Activated naive CD8-positive, alpha-beta T cell treated with anti-CD3 and anti-CD28 coated beads, Interleukin-2, amount 50 U/mL, for 16 hours (primary cell): Measurements from ENCODE around the gene USP15.
"Not testable (repeated sequence)": the region's sequence is repeated elsewhere in the genome, so short reads cannot be mapped to it uniquely, and the experiment has no call there.

ENCODE experiments used
- DNase-seq: peaks from one replicate; pipeline ENCODE4 v3.0.0-alpha.2; 2020; ENCODE audit warnings: low read depth, low spot score

The USP15 gene

DNA sequence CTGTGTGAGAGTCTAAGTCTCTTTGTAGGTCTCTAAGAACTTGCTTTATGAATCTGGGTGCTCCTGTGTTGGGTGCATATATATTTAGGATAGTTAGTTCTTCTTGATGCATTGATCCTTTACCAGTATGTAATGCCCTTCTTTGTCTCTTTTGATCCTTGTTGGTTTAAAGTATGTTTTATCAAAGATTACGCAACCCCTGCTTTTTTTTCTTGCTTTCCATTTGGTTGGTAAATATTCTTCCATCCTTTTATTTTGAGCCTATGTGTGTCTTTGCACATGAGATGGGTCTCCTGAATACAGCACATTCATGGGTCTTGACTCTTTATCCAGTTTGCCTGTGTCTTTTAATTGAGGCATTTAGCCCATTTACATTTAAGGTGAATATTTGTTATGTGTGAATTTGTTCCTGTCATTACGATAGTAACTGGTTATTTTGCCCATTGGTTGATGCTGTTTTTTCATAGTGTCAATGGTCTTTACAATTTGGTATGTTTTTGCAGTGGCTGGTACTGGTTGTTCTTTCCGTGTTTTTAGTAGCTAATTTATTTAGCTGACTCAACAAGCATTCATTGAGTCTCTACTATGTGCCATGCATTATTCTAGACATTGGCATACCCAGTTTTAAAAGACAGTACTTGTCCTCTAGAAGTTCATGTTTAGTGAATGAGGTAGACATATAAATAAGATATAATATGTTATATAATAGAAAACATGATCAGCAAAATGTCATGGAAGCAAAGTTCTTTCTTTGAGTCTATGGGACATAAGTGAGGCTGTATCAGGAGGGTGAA lies 108.4 kb downstream of the USP15 start:
- not testable (repeated sequence) for DNase-seq

DNA sequence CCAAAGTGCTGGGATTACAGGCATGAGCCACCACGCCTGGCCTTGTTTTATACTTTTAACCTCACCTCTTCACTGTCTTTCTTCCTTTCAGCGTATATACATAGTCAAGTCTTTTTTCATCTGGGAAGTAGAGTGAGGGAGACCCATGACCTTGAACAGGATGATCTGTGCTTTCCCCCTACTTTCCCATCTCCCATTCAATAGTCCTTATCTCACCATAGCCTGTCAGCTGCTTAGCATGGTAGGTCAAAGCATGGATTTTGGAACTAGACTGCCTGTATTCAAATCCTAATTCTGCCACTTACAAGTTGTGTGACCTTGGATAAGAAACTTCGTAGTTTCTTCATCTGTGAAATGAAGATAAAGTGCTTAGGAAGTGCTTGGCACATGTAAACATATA lies 110.0 kb downstream of the USP15 start:
- no peak for DNase-seq

DNA sequence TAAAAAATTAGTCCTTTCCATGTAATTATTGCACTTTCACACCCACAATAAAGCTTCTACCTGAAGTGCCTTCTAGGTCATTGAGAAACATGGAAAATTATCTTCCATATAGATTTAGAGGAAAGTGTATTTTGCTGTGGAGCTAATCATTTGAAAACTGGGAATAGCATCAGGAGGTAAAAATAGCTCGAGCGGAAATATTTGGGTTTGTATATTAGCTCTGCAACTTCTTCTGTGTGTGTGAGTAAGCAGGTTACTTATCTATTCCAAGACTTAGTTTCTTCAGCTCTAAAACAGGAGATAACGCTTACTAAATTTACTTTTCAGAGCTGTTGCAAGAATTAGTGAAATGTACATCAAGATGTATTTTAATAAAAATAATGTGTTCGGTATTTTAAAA lies 111.5 kb downstream of the USP15 start:
- DNase-seq, result no peak

DNA sequence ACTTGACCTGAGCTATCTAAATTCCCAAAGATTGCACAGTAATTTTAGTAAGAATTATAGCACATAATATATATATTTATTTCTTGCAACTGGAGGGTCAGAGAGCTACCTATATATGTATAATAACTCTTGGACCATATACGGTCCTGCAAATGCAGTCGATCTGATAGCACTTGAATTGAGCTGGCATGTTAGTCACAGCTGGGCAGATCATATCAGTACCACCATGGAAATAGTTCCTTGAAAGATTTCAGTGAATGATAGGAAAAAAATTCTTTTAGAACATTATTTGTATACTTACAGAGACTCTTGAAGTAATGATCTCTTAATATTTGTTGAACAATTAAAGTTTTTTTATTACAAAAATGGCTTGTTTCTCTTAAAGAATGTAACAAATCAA lies 111.9 kb downstream of the USP15 start:
- DNase-seq, result no peak

DNA sequence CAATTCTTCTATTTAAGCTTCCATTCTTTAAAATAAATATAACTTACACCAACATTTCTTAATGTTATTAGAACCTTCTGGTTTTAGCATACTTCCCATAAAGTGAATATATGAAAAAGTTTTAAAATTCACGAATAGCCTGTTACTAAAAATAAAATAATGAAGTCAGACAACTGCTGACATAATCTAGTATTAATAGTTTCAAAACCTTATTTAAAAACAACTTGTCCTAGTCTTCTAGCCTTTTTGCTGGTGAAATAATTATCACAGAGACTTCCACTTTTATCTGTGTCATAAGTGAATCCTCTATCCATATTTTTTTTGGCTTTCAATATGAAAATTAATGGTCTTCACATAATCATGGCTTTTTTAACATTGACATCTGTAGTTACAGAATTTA lies 112.6 kb downstream of the USP15 start:
- DNase-seq, result no peak

DNA sequence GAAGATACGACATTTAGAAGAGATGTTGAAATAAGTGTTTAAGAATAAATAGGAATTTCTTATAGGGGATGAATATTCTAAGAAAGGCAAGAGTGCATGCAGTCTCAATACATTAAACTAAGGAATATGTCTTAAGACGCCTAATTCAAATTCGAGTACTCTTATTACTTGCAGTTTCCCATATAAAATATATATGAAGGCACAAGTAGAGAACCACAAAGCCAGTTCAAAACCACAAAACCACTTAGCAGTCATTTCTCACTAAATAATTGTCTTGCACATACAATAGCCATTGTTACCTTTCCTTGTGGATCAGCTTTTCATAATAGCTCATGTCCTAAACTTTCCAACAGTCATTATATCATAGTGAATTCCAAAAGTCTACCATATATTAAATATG lies 115.4 kb downstream of the USP15 start:
- no peak for DNase-seq

DNA sequence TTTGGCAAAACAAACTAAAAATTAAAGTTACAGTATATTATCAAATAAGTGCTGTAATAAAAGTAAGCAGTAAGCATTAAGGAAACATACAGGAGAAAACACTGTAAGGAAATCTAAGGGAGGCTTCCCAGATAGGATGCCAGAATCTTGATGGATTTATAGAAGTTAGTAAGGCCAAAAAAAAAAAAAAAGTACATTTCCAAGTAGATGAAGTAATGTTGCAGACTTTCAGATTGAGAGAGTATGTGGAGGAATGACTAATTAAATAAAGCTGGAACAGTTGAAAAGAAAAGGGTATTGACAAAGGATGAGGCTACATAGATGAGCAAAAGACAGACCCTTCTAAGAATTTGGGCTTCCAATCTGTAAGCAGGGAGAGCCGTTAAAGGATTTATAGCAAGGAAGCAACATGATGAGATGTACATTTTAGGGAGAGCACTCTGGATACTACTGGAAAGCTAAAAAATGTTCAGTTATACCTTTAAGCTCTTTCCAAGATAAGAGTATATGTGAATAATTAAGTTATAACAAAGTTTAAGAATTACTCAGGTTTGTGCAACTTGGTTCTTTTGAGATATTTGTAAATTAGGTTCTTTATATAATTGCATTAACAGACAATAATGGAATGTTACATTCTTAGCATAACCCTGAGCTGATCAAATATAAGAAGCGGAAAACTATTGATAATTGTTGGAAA lies 119.0 kb downstream of the USP15 start:
- DNase-seq, result no peak

DNA sequence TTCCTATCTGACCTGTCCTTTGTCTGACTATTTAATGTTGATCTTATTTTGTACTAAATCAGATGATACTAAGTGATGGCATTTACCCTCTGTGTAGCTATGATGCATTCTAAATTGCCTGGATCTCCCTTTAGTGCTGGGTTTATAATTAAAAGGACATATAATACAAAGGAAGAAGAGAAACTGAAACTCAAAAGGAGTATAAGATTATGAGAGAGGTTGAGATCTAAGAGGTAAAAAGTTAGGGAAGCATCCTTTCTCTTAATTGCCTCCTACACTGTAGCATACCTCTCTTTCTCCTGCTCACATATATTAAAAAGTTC lies 119.5 kb downstream of the USP15 start:
- no peak for DNase-seq

DNA sequence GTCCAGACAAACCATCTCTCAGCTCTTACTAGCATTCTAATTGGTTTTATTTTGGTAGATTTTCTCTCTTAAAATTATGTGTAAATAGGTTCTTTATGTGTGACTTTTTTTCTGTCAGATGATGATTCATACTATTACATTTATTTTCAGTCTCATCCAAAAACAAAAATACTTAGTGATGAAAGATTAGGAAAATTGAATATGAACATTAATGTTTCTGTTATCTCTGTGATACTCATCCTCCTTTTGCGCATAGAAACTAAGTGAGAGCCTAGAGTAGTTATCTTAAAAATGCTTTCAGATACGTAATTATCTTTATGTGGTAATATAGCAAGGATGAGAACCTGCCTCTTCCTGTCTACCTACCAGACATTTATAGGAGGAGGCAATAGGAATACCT lies 122.3 kb downstream of the USP15 start:
- DNase-seq, result no peak

DNA sequence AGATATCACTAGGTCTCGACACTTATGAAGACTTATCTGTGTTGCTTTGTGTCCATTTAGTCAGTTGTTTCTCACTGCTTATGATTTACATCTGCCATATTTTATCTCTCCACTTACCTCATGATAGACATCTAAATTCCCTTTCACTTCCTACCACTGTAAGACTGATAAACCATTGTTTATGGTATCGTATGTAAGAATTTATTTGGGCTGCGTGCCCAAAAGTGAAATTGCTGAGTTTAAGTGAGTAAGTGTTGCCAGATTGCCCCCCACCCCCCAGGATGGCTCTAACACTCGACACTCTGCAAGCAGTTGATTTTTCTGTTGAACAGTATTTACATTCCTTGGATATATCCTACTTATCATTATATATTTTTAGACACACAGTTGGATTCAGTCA lies 136.5 kb downstream of the USP15 start:
- no peak for DNase-seq

DNA sequence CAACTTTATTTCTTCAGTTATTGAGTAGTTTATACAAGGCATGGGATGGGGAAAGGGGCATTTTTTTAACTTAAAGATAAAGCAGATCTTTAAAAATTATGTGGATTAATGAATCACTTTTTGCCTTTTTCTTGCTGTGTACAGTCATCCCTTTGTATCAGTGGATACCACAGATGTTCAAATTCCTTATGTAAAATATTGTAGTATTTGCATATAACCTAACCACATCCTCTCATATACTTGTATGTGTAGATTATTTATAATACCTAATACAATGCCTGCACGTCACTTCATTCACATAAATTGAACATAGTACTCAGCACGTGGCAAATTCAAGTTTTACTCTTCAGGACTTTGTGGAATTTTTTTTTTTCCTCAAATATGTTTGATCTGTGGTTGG lies 139.9 kb downstream of the USP15 start:
- no peak for DNase-seq

DNA sequence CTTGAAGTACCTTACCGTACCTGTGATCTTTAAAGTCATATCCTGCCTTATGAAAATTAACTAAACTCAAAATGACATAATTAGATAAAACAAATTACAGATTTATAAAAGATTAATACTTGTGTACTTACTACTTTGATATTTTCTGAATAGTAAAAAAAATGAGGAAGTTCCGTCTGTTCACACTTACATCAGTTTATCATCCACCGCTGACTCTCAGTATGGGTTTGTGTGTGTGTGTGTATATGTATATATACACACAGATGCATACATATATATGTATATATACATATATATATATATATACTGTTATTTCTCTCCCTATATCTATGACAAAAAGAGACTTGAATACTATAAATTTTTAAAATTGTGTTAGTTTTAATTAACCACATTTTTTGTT lies 141.4 kb downstream of the USP15 start:
- no peak for DNase-seq

DNA sequence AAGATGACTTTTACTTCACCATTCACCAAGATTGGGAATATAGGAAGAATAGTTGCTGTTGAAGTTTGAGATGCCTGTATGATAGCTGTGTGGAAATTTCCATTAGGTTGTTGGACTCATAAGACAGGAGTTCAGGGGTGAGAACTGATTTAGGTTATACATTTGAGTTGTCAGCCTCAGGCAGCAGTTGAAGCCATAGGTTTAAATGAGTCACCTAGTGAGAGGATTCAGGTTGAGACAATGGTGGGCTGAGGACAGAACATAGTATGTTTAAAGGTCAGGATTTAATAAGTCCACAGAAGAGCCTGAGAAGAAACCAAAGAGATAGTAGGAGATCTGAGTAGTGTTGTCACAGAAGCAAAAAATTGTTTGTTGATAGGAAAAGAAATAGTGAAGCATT lies 142.8 kb downstream of the USP15 start:
- DNase-seq, result no peak

DNA sequence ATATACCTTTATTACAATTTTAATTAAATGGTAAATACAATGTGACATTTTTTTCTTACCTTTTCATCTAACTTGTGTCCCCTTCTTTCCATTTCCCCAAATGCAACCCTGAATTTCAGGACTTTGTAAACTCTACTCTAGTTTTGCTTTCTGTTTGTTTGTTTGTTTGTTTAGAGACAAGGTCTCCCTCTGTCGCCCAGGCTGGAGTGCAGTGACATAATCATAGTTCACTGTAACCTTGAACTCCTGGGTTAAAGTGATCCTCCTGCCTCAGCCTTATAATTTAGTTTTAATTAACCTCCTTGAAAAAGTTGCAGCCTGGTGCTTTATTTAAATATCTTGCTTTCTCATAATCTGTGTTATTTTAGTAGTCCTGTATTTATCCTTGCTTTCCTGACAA lies 147.4 kb downstream of the USP15 start:
- DNase-seq, result no peak

DNA sequence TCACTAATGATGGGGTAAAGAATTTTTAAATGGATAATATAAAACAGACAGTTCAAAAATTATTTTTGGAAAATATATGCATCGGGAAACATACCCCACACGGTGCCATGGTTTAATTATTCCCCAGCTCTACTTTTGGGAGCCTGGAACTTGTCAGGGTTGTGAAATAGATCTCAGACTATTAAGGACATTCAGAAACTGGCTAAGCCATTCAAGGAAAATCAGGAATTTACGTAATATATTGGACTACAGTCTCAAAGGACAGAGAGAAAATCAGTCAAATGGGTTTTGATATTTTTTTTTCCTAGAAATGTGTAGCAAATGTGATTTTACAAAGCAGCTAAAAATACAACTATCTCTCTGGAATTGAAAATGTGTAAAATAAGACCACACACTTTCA lies 148.9 kb downstream of the USP15 start:
- DNase-seq, result no peak

DNA sequence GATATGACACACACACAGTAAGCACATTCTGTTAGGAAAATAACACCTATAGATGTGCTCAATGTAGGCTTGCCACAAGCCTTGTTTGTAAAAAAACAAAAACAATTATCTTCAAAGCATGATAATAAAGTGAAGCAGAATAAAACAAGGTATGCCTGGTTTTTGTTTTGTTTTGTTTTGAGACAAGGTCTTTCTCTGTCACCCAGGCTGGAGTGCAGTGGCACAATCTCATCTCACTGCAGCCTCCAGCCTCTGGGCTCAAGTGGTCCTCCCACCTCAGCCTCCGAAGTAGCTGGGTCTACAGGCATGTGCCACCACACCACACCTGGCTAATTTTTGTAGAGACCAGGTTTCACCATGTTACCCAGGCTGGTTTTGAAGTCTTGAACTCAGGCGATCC lies 154.0 kb downstream of the USP15 start:
- no peak for DNase-seq

DNA sequence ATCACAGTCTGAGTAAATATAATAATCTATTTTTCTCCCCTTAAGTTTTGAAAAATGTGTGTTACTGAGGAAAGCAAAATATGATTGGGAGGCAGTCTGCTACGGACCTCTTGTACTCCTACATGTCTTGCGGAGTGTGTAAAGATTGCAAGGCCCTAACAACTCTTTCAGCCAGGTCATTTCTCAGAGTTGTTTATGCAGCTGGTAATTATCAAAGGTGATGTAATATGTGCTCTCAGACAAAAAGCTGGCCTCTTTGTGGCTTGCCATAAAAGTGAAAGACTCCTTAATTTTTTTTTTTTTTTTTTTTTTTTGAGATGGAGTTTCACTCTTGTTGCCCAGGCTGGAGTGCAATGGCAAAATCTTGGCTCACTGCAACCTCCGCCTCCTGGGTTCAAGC lies 165.9 kb downstream of the USP15 start:
- no peak for DNase-seq

DNA sequence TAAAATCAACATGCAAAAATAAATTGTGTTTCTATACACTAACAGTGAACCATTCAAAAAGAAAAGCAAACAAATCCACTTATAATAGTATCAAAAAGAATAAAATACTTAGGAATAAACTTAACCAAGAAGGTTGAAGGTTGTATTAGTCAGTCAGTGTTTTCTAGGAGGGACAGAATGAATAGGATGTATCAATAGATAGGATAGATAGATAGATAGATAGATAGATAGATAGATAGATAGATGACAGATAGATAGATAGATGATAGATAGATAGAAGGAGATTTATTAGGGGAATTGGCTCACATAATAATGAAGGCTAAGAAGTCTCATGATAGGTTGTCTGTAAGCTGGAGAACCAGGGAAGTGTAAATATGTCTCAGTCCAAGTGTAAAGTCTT lies 169.3 kb downstream of the USP15 start:
- no peak for DNase-seq

DNA sequence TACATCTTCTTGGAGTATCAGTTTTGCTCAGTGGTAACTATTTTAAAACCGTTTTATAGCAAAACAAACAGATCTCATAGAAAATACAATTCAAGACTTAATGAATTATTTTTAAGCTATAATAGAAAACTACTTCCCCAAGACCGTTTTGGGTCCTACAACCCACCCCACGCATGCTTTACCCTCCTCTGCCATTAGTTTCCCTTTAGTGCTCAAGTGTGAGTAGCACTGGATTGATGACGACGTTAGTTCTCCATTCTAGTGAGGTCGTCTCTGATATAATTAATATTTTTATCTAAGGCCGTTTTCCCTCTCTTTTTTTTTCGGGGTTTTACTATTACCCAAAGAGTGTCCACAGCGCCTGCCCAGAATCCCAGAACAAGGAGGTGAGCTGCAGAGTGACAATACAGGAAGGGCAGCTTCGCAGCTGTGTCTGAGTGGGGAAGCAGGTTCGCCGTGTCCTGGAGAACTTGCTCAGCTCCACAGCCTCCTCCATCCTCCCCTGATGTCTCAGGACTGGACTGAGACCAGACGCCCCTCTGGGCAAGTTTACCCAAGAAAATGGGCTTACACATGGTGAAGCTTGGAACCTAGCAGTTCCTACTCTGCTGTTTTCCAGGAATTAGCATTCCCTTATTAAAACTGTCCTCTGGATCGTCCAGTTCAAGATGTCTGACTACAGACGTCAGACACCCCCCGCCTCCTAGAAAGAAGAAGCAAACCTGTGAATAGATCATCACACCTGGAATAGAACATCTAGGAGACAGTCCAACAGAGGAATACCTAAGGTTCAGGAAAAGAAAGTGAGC lies 174.5 kb downstream of the USP15 start:
- no peak for DNase-seq

DNA sequence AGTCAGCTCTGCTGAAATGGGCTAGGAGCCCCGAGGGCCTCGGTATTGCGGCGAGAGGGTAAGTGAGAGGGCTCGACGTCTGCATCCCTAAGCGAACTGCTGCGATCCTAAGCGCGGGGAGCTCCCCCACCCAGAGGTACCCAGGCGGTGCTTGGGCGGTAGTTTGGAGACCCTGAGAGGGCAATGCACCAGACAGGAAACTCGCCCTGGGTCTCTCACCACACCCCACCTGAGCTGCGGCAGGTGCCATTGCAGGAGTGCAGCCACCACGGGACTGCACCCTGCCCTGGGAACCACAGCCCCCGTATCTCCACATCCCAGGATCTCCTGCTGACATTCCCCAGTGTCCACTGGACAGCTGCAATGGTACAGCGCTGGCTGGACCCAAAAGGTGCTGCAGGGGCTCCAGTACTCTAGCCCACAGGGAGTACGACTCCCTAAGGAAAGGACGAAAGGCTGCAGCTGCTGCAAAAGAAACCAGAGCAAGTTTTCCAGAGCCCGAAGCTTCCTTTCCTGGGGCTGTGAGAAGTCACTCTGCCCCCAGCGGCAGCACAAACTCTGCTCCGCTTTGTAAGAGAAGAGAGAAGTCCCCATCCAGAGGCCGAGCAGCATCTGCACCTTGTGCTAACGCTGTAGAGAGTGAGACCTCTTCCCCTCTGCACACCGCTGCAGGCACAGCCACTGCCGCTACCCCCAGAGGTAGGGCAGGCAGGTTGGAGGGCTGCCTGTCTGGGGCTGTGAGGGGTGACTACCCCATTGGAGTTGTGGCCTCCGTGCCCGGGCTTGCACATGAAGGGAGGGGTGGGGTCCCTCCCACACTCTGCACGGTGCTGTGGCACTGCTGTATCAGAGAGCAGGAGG lies 175.3 kb downstream of the USP15 start:
- no peak for DNase-seq

DNA sequence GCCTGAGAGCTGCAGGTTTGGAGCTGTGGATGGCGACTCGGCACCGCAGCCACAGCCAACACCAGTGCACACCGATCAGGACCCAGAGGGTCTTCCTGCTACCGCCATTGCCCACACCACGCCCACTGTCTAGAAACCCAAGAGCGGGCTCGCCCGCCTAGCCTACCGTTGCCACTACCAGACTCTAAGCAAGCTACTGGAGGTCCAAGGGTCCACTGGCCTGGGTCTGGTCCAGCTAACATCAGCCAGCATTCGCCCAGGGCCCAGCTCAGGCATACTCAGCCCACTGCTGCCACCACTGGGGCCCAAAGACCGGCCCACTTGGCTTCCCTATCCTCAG lies 175.9 kb downstream of the USP15 start:
- DNase-seq, result no peak

DNA sequence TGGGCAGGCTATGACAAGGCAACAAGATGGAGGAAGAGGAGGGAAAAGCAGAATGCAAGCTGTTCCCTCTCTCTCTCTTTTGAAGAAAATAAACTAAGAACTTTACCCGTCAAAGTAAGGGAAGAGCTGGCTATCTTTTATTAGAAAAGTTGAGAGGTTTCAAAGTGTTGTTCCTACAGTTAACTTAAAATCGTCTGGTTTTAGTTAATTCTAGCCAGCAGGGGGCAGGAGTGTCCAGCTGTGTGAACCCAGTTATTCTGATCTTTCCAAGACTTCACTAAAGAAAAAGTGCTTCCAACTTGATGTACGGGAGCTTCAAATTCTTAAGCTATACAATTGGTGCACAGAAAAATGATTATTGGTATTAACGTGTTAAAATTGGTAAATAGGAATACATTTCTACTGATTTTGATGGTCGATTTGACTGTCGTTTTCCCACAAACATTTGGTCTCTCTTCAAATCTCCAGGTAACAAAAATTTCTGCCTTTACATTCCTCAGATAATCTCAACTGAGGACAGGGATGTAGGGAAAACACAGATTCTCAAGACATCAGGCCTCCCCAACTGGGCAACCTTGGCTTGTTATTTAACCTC lies 178.0 kb downstream of the USP15 start:
- peak; percentile 17 for DNase-seq
